ENCODE results near the gene ANKRD11. TPM values are rescaled to one million over a fixed set of nuclear protein-coding genes. Genes with fewer than 3 reads are reported as not detected.

Gene ANKRD11
- total and polyA plus RNA-seq, 9 donors = 52.1 to 188 (median 109) TPM

- no peaks in the 10 kb centered on the region for H3K36me3 ChIP-seq
- TF ChIP-seq EP300 (IDR thresholded peaks at IDR 0.05) (no peak), POLR2A (IDR thresholded peaks at IDR 0.05) (no peak)
- TF ChIP-seq, protein P1, sequence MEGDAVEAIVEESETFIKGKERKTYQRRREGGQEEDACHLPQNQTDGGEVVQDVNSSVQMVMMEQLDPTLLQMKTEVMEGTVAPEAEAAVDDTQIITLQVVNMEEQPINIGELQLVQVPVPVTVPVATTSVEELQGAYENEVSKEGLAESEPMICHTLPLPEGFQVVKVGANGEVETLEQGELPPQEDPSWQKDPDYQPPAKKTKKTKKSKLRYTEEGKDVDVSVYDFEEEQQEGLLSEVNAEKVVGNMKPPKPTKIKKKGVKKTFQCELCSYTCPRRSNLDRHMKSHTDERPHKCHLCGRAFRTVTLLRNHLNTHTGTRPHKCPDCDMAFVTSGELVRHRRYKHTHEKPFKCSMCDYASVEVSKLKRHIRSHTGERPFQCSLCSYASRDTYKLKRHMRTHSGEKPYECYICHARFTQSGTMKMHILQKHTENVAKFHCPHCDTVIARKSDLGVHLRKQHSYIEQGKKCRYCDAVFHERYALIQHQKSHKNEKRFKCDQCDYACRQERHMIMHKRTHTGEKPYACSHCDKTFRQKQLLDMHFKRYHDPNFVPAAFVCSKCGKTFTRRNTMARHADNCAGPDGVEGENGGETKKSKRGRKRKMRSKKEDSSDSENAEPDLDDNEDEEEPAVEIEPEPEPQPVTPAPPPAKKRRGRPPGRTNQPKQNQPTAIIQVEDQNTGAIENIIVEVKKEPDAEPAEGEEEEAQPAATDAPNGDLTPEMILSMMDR (IDR thresholded peaks at IDR 0.05) = no peak
- no peaks in the 10 kb centered on the region for H3K9me3 ChIP-seq
- intact Hi-C loops (cut with DNase I) = no loop called here
- H3K27ac ChIP-seq = no peak overlapping the region
- DNase-seq = no peak
- 83 to 95% (median 93%) methylated on average over 7 of the region's 7 CpGs for WGBS, 3 donors
- no peaks in the 10 kb centered on the region for H3K27me3 ChIP-seq
- peaks cover 32% of the 10 kb centered on the region for H3K4me1 ChIP-seq (ENCODE audit: insufficient read depth)
- H3K4me3 ChIP-seq = no peak overlapping the region
These were observed 72.0 kb downstream of the ANKRD11 start for GRCh38 chr16:89418352-89418751.

DNA sequence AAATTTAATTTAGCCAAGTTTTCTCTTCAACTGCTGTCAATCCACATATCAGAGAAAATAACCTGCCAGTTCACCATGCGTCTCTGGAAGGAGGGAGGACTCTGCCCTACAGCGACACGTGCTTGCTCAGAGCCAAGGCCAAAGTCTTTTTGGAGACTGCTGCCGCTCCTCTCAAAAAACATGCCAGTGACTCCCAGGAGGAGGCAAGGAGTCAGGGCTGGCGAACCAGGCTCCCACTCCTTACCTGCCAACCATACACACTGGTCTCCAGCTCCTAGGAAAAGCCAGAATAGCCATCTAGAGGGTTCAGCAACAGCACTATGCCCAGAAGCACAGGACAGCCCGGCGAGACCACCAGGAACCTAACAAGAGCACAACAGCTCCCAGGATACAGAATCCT lies 73.0 kb downstream of the ANKRD11 start:
- TF ChIP-seq EP300 (IDR thresholded peaks at IDR 0.05) (no peak), POLR2A (IDR thresholded peaks at IDR 0.05) (no peak)
- TF ChIP-seq, protein P1 (IDR thresholded peaks at IDR 0.05) = no peak
- Histone ChIP-seq H3K36me3 (no peaks in the 10 kb centered on the region), H3K4me3 (no peak overlapping the region), H3K4me1 (ENCODE audit: insufficient read depth) (peaks cover 30% of the 10 kb centered on the region), H3K27me3 (no peaks in the 10 kb centered on the region), H3K9me3 (no peaks in the 10 kb centered on the region), H3K27ac (no peak overlapping the region)
- no peak for DNase-seq
- intact Hi-C loops (cut with DNase I) = no loop called here
- 39 to 42% (median 41%) methylated on average over 7 of the region's 7 CpGs for WGBS, 3 donors

DNA sequence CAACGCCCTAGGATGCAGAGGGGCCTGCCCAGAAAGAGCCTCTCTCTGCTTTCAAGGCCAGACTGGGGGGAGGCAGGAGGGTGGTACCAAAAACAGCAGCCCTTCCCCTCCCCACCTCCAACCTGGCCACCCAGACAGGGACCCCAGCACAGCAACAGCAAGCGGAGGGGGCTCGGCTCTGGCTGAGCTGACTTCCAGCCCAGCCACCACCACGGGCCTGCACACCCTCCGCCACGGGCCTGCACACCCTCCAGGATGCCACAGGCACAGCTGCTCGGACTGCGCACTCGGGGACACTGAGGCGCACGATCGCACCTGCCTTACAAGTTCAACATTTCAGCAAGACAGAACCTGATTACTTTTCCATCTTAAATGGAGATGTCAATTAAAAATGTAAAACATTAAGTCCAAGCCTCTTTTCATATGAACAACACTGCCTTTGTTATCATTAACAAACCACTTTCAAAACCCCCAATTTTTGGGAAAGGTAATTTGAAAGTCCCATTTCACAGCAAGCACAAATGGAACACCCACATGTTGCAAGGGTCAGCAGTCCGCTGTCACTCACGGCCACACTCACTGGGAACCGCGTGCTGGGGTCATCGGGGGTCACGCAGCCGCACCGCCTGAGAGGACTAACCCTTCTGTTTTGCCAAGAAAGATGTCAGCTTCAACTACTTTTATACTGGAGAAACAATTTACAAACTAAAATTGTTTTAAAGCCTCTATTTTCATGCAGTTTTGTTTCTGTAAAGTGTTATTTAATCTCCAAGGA lies 76.4 kb downstream of the ANKRD11 start:
- Histone ChIP-seq H3K27me3 (no peaks in the 10 kb centered on the region), H3K4me3 (no peak overlapping the region), H3K4me1 (ENCODE audit: insufficient read depth) (peaks cover 44% of the 10 kb centered on the region), H3K27ac (no peak overlapping the region), H3K9me3 (no peaks in the 10 kb centered on the region), H3K36me3 (no peaks in the 10 kb centered on the region)
- WGBS, 3 donors = 59 to 63% (median 61%) methylated on average over 20 of the region's 20 CpGs
- TF ChIP-seq POLR2A (IDR thresholded peaks at IDR 0.05) (no peak), EP300 (IDR thresholded peaks at IDR 0.05) (no peak)
- TF ChIP-seq, protein P1 (IDR thresholded peaks at IDR 0.05) = no peak
- no peak for DNase-seq
- intact Hi-C loops (cut with DNase I) = no loop called here

- Histone ChIP-seq H3K27ac (no peak overlapping the region), H3K36me3 (no peaks in the 10 kb centered on the region), H3K27me3 (no peaks in the 10 kb centered on the region), H3K4me1 (ENCODE audit: insufficient read depth) (peaks cover 53% of the 10 kb centered on the region), H3K4me3 (no peak overlapping the region), H3K9me3 (no peaks in the 10 kb centered on the region)
- DNase-seq = peak in 1 of 5 donors; percentile 65
- WGBS, 3 donors = 11 to 15% (median 14%) methylated on average over 4 of the region's 4 CpGs
- TF ChIP-seq POLR2A (IDR thresholded peaks at IDR 0.05) (no peak), EP300 (IDR thresholded peaks at IDR 0.05) (no peak)
- TF ChIP-seq, protein P1 (IDR thresholded peaks at IDR 0.05) = no peak
- intact Hi-C loops (cut with DNase I) = no loop called here
These were observed 77.5 kb downstream of the ANKRD11 start for GRCh38 chr16:89412811-89413210.
